Measurements from ENCODE around the gene MFSD1. TPM values are rescaled to one million over a fixed set of nuclear protein-coding genes. Genes with fewer than 3 reads are reported as not detected.
"Not testable (repeated sequence)": the region's sequence is repeated elsewhere in the genome, so short reads cannot be mapped to it uniquely, and the experiment has no call there.

Gene MFSD1
- total RNA-seq, 1 donor from 2014 or later: 35.9 TPM

DNA sequence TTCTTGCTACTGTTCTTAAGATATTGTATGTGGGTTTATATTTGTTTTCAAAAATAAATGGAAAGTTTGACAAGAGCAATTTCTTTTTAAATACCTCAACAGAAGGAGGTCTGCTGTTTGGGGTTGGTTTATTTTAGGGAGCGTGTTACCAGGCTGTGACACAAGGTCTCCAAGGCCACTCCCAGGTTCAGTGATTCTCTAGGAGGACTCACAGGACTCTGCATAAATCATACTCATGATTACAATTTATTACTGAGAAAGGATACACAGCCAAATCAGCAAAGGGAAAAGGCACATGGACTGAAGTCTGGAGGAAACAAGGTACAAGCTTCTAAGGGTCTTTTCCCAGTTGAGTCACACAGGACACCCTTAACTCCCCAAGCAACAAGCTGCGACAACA, 18.8 kb upstream of the MFSD1 start:
- H3K9me3 ChIP-seq: no peaks in the 10 kb centered on the region
- TF ChIP-seq, protein P1, sequence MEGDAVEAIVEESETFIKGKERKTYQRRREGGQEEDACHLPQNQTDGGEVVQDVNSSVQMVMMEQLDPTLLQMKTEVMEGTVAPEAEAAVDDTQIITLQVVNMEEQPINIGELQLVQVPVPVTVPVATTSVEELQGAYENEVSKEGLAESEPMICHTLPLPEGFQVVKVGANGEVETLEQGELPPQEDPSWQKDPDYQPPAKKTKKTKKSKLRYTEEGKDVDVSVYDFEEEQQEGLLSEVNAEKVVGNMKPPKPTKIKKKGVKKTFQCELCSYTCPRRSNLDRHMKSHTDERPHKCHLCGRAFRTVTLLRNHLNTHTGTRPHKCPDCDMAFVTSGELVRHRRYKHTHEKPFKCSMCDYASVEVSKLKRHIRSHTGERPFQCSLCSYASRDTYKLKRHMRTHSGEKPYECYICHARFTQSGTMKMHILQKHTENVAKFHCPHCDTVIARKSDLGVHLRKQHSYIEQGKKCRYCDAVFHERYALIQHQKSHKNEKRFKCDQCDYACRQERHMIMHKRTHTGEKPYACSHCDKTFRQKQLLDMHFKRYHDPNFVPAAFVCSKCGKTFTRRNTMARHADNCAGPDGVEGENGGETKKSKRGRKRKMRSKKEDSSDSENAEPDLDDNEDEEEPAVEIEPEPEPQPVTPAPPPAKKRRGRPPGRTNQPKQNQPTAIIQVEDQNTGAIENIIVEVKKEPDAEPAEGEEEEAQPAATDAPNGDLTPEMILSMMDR (IDR thresholded peaks at IDR 0.05): no peak
- no peaks in the 10 kb centered on the region for H3K36me3 ChIP-seq
- no peak overlapping the region for H3K4me3 ChIP-seq
- no peaks in the 10 kb centered on the region for H3K27me3 ChIP-seq
- H3K27ac ChIP-seq: no peak overlapping the region
- no peaks in the 10 kb centered on the region for H3K4me1 ChIP-seq
- intact Hi-C loops (cut with DNase I): no loop called here
- DNase-seq (ENCODE audit: low spot score in 2 of 2): no peak

DNA sequence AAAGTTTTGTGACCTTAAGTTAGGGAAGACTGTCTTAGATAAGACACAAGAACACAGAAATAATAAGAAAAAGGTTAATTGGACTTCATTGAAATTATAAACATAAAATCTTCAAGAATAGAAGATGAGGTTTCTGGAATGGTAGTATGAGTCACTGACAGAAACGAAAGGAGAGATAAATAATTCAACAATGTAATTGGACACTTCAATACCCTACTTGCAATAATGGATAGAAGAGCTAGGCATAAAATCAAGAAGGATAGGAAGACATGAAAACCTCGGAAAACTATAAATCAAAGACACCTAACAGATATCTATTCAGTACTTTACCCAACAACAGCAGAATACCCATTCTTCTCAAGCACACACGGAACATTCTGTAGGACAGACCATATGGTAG, 15.9 kb upstream of the MFSD1 start:
- Histone ChIP-seq H3K9me3 (no peaks in the 10 kb centered on the region), H3K36me3 (no peaks in the 10 kb centered on the region), H3K4me3 (no peak overlapping the region), H3K4me1 (no peaks in the 10 kb centered on the region), H3K27ac (no peak overlapping the region), H3K27me3 (no peaks in the 10 kb centered on the region)
- TF ChIP-seq, protein P1 (IDR thresholded peaks at IDR 0.05): no peak
- intact Hi-C loops (cut with DNase I): no loop called here
- DNase-seq (ENCODE audit: low spot score in 2 of 2): no peak

DNA sequence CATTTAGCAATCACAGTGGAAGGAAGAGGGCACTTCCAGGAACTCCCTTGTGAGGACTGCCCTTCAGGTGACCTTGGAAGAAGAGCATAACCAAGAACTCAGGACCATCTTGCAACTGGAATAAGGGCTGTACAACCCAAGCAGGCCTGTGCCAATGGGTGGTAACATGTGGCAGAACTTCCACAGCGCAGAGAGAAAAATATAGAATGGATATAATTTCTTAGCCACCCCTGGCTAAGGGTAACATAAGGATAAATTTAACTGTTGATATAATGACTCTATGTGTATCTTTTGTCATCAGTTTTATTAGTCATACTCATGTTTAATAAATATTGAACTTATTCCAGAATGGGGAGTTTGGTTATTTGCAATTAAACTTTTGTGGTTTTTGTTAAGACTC, 13.4 kb upstream of the MFSD1 start:
- intact Hi-C loops (cut with DNase I): no loop called here
- DNase-seq (ENCODE audit: low spot score in 2 of 2): no peak
- H3K9me3 ChIP-seq: no peaks in the 10 kb centered on the region
- no peaks in the 10 kb centered on the region for H3K27me3 ChIP-seq
- TF ChIP-seq, protein P1 (IDR thresholded peaks at IDR 0.05): no peak
- H3K4me1 ChIP-seq: no peaks in the 10 kb centered on the region
- no peak overlapping the region for H3K4me3 ChIP-seq
- H3K36me3 ChIP-seq: no peaks in the 10 kb centered on the region
- H3K27ac ChIP-seq: no peak overlapping the region

DNA sequence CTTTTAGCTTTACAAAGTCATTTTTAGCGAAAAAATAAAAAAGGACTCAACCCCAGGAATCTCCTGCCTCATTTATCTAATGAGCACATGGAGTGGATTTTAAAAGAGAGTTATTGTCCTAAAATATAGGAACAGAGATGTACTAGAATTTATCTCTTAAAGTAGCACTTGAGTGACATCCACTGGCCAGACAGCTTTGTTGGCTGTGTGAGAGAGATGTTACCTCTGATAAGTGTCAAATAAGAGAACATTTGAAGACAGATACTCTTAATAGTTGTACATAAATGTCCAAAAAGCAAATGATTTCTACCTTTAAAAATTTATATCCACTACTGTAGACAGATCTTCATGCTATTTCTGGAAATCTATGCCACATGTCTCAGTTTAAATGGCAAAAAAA, 12.3 kb upstream of the MFSD1 start:
- TF ChIP-seq, protein P1 (IDR thresholded peaks at IDR 0.05): peak in 1 of 3 experiments; percentile 24
- Histone ChIP-seq H3K27me3 (no peaks in the 10 kb centered on the region), H3K4me3 (no peak overlapping the region), H3K9me3 (no peaks in the 10 kb centered on the region), H3K4me1 (no peaks in the 10 kb centered on the region), H3K27ac (no peak overlapping the region), H3K36me3 (no peaks in the 10 kb centered on the region)
- intact Hi-C loops (cut with DNase I): no loop called here
- no peak for DNase-seq (ENCODE audit: low spot score in 2 of 2)

DNA sequence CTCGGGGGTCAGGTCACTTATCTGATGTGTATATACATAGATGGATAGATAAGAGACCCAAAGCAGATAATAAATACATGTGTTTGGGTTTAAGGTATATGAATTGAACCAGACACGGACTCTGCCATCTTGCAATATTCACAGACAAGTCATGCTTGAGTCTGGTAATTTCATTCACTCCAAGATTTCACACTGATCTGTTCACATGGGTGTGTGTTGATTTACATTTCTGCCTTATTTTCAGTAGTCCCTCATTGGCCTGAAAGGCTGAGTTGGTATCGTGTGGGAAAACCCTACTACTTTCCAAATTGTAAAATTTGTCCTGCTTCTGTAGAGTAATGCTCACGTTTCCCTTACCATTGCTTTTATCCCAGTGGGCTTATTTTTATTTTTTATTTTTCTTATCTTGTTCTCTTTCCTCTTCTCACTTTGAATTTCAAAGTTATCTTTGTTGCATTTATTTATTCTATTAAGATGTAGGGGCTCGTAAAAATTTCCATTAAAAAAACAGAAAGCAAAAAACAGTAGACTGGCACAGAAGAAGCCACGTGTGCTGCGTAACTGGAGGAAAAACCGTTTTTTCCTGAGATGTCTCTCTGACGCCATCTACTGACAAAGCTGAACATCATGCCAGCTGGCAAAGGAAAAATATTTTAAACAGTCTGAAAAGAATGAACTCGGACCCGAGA, 10.8 kb upstream of the MFSD1 start:
- no peaks in the 10 kb centered on the region for H3K4me1 ChIP-seq
- intact Hi-C loops (cut with DNase I): loop anchor here (1.0 to 10.0 kb wide), 3 partner anchors 63 to 1616 kb away; no protein-coding TSS in a partner anchor
- H3K27me3 ChIP-seq: no peaks in the 10 kb centered on the region
- peak overlapping the region; percentile 15 to 42 for H3K4me3 ChIP-seq
- TF ChIP-seq, protein P1 (IDR thresholded peaks at IDR 0.05): peak; percentile 67 to 87 (median 78)
- no peaks in the 10 kb centered on the region for H3K9me3 ChIP-seq
- no peaks in the 10 kb centered on the region for H3K36me3 ChIP-seq
- no peak overlapping the region for H3K27ac ChIP-seq
- no peak for DNase-seq (ENCODE audit: low spot score in 2 of 2)

DNA sequence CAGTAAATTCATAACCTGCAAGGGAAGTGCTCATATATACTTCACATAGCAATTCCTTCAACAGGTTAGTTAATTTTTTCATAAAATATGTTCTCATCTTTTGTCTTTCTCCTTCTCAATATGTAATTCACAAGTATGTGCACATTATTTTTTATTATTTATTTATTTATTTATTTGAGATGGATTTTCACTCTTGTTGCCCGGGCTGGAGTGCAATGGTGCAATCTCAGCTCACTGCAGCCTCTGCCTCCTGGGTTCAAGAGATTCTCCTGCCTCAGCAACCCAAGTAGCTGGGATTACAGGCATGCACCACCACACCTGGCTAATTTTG, 10.3 kb upstream of the MFSD1 start:
- intact Hi-C loops (cut with DNase I): loop anchor here (1.0 to 10.0 kb wide), 3 partner anchors 63 to 1617 kb away; no protein-coding TSS in a partner anchor
- H3K27me3 ChIP-seq; DNase-seq (ENCODE audit: low spot score in 2 of 2); H3K27ac ChIP-seq; H3K36me3 ChIP-seq; H3K9me3 ChIP-seq; H3K4me1 ChIP-seq: not testable (repeated sequence)
- H3K4me3 ChIP-seq: peak overlapping the region in 1 of 2 donors; percentile 15

All from ascending aorta (tissue), 2 donors.